Measurements from ENCODE around the gene GALNT16. TPM values are rescaled to one million over a fixed set of nuclear protein-coding genes. Genes with fewer than 3 reads are reported as not detected.

GALNT16 gene
- total RNA-seq, 1 experiment from 2014 or later = 8.6 TPM

- H3K27ac ChIP-seq = no peak overlapping the region
- H3K9me3 ChIP-seq (replicated peaks) = no peaks in the 10 kb centered on the region
- H3K36me3 ChIP-seq = no peaks in the 10 kb centered on the region
- DNase-seq = no peak
- H3K4me3 ChIP-seq = no peak overlapping the region
- H3K4me1 ChIP-seq = no peaks in the 10 kb centered on the region
- H3K27me3 ChIP-seq = no peaks in the 10 kb centered on the region
Observed at GRCh38 chr14:69344171-69344570, 84.2 kb downstream of the GALNT16 start.

GRCh38 chr14:69345402-69345801, 85.4 kb downstream of the GALNT16 start:
- Histone ChIP-seq H3K9me3 (replicated peaks) (no peaks in the 10 kb centered on the region), H3K36me3 (no peaks in the 10 kb centered on the region), H3K27ac (no peak overlapping the region), H3K4me1 (no peaks in the 10 kb centered on the region), H3K4me3 (no peak overlapping the region), H3K27me3 (no peaks in the 10 kb centered on the region)
- DNase-seq = no peak

GRCh38 chr14:69346710-69347109, 86.8 kb downstream of the GALNT16 start:
- Histone ChIP-seq H3K4me3 (no peak overlapping the region), H3K27ac (no peak overlapping the region), H3K36me3 (no peaks in the 10 kb centered on the region), H3K27me3 (no peaks in the 10 kb centered on the region), H3K9me3 (replicated peaks) (no peaks in the 10 kb centered on the region), H3K4me1 (no peaks in the 10 kb centered on the region)
- peak; percentile 37 to 54 for DNase-seq

GRCh38 chr14:69349091-69349777, 89.3 kb downstream of the GALNT16 start:
- H3K27ac ChIP-seq = no peak overlapping the region

GRCh38 chr14:69350892-69351291, 90.9 kb downstream of the GALNT16 start:
- no peak overlapping the region for H3K27ac ChIP-seq
- DNase-seq = no peak

More at GRCh38 chr14:69349091-69349777, 89.3 kb downstream of the GALNT16 start:
- no peaks in the 10 kb centered on the region for H3K9me3 ChIP-seq (replicated peaks)
- no peaks in the 10 kb centered on the region for H3K27me3 ChIP-seq
- no peaks in the 10 kb centered on the region for H3K4me1 ChIP-seq
- no peak for DNase-seq
- H3K36me3 ChIP-seq = no peaks in the 10 kb centered on the region
- no peak overlapping the region for H3K4me3 ChIP-seq

GRCh38 chr14:69351385-69351784, 91.4 kb downstream of the GALNT16 start:
- DNase-seq = no peak
- no peaks in the 10 kb centered on the region for H3K27me3 ChIP-seq
- no peaks in the 10 kb centered on the region for H3K9me3 ChIP-seq (replicated peaks)
- no peaks in the 10 kb centered on the region for H3K36me3 ChIP-seq
- H3K4me1 ChIP-seq = no peaks in the 10 kb centered on the region
- no peak overlapping the region for H3K4me3 ChIP-seq
- no peak overlapping the region for H3K27ac ChIP-seq

More at GRCh38 chr14:69350892-69351291, 90.9 kb downstream of the GALNT16 start:
- Histone ChIP-seq H3K36me3 (no peaks in the 10 kb centered on the region), H3K4me3 (no peak overlapping the region), H3K27me3 (no peaks in the 10 kb centered on the region), H3K9me3 (replicated peaks) (no peaks in the 10 kb centered on the region), H3K4me1 (no peaks in the 10 kb centered on the region)

- Histone ChIP-seq H3K27me3 (no peaks in the 10 kb centered on the region), H3K9me3 (replicated peaks) (no peaks in the 10 kb centered on the region)
- DNase-seq = peak in 1 of 2 experiments; percentile 18
Observed at GRCh38 chr14:69351911-69352310, 92.0 kb downstream of the GALNT16 start.

GRCh38 chr14:69353168-69353567, 93.2 kb downstream of the GALNT16 start:
- DNase-seq = no peak
- H3K36me3 ChIP-seq = no peaks in the 10 kb centered on the region
- no peaks in the 10 kb centered on the region for H3K4me1 ChIP-seq

More at GRCh38 chr14:69351911-69352310, 92.0 kb downstream of the GALNT16 start:
- Histone ChIP-seq H3K27ac (no peak overlapping the region), H3K36me3 (no peaks in the 10 kb centered on the region), H3K4me1 (no peaks in the 10 kb centered on the region), H3K4me3 (no peak overlapping the region)

GRCh38 chr14:69354383-69355153, 94.6 kb downstream of the GALNT16 start:
- Histone ChIP-seq H3K4me3 (no peak overlapping the region), H3K9me3 (replicated peaks) (no peaks in the 10 kb centered on the region), H3K27me3 (no peaks in the 10 kb centered on the region), H3K27ac (no peak overlapping the region), H3K4me1 (no peaks in the 10 kb centered on the region), H3K36me3 (no peaks in the 10 kb centered on the region)
- no peak for DNase-seq

More at GRCh38 chr14:69353168-69353567, 93.2 kb downstream of the GALNT16 start:
- Histone ChIP-seq H3K27me3 (no peaks in the 10 kb centered on the region), H3K4me3 (no peak overlapping the region), H3K9me3 (replicated peaks) (no peaks in the 10 kb centered on the region), H3K27ac (no peak overlapping the region)

GRCh38 chr14:69355154-69355597, 95.2 kb downstream of the GALNT16 start:
- no peak overlapping the region for H3K4me3 ChIP-seq
- no peaks in the 10 kb centered on the region for H3K27me3 ChIP-seq
- no peak overlapping the region for H3K27ac ChIP-seq
- no peaks in the 10 kb centered on the region for H3K4me1 ChIP-seq
- H3K9me3 ChIP-seq (replicated peaks) = no peaks in the 10 kb centered on the region
- DNase-seq = no peak
- no peaks in the 10 kb centered on the region for H3K36me3 ChIP-seq

- no peaks in the 10 kb centered on the region for H3K9me3 ChIP-seq (replicated peaks)
- H3K4me3 ChIP-seq = no peak overlapping the region
- H3K36me3 ChIP-seq = no peaks in the 10 kb centered on the region
- no peak for DNase-seq
- no peak overlapping the region for H3K27ac ChIP-seq
- no peaks in the 10 kb centered on the region for H3K4me1 ChIP-seq
- H3K27me3 ChIP-seq = no peaks in the 10 kb centered on the region
Observed at GRCh38 chr14:69355607-69356281, 95.8 kb downstream of the GALNT16 start.

GRCh38 chr14:69356903-69357543, 97.1 kb downstream of the GALNT16 start:
- no peaks in the 10 kb centered on the region for H3K36me3 ChIP-seq
- no peak for DNase-seq
- H3K27me3 ChIP-seq = no peaks in the 10 kb centered on the region
- no peaks in the 10 kb centered on the region for H3K9me3 ChIP-seq (replicated peaks)
- H3K4me3 ChIP-seq = no peak overlapping the region
- no peak overlapping the region for H3K27ac ChIP-seq
- H3K4me1 ChIP-seq = no peaks in the 10 kb centered on the region

GRCh38 chr14:69357544-69358200, 97.7 kb downstream of the GALNT16 start:
- Histone ChIP-seq H3K27ac (no peak overlapping the region), H3K4me1 (no peaks in the 10 kb centered on the region), H3K36me3 (no peaks in the 10 kb centered on the region), H3K9me3 (replicated peaks) (no peaks in the 10 kb centered on the region), H3K27me3 (no peaks in the 10 kb centered on the region), H3K4me3 (no peak overlapping the region)
- DNase-seq = no peak

- Histone ChIP-seq H3K4me3 (no peak overlapping the region), H3K27me3 (no peaks in the 10 kb centered on the region), H3K9me3 (replicated peaks) (no peaks in the 10 kb centered on the region), H3K27ac (no peak overlapping the region), H3K4me1 (no peaks in the 10 kb centered on the region), H3K36me3 (no peaks in the 10 kb centered on the region)
- DNase-seq = no peak
Observed at GRCh38 chr14:69358233-69358963, 98.4 kb downstream of the GALNT16 start.

Measured in SJCRH30 (cell line).